Measurements from ENCODE around the gene SLC9A9. TPM values are rescaled to one million over a fixed set of nuclear protein-coding genes. Genes with fewer than 3 reads are reported as not detected.

The SLC9A9 gene
- total and polyA plus RNA-seq, 2 of the 8 experiments (the other 6 are each of a cell fraction or from before 2014, with no cell fraction given): 0.48 to 1.1 TPM

DNA sequence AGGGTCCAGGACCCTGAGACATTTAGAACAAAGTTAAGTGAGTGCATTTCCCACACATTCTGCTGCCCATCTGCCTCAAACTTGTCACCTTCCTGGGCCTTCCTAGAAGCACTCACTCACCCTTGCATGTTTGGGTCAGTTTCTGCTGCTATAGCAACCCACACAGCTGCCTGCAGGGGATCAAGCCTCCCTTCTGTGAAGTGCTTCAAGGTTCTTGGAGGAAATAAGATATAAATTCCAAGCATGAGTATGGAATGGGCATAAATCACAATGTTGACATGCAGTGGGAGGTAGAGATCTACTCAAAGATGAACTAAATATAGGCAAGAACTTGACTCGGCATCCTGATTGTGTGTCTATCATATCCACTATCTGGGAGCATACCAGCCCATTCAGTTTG lies 140.4 kb downstream of the SLC9A9 start (continued):
- TF ChIP-seq, protein P1, sequence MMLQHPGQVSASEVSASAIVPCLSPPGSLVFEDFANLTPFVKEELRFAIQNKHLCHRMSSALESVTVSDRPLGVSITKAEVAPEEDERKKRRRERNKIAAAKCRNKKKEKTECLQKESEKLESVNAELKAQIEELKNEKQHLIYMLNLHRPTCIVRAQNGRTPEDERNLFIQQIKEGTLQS (IDR thresholded peaks at IDR 0.05; ENCODE audit: insufficient read depth, low read depth, low read length): no peak
- no peak for TF ChIP-seq YY1 (IDR thresholded peaks at IDR 0.05; ENCODE audit: low read depth, low read length)
